A673 (cell line): ENCODE results near the gene DPP10.

Experiments
- EZH2 ChIP-seq: fragments of 200-600 bp; sonication (generic); IDR thresholded peaks from 2 replicates; pipeline ENCODE4 v1.6.1; 2017; ENCODE audit warnings: borderline replicate concordance, low read depth, mild to moderate bottlenecking, mixed read lengths, antibody characterized with exemption, low read length; ENCODE audit not compliant: poor library complexity, severe bottlenecking
- TF ChIP-seq, protein P1 (sequence below): fragments of 300-800, 200-600 bp; sonication (generic); conservative IDR thresholded peaks from 2 replicates; pipeline ENCODE4 v1.5.1; 2017; ENCODE audit warnings: low read depth, mild to moderate bottlenecking, antibody characterized with exemption, low read length, moderate library complexity, mixed read lengths

DNA sequence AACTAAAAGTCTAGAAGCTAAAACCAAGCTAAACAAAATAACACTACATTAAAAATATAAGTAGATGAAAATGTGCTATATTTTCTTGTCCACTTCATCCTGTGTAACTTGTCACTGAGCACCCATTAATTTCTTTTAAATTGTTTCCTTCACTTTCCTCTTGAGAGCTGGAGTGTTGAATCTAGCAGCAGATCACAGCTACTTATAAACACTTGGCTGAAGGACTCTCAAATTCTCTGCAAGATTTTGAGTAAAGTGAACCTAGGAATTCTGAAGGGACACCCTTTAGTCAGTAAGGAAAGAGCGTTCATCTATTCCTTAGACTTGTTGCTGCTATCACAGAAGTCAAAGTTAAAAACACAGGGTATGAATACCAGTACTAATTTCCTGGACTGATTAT, 1163.9 kb downstream of the DPP10 start:
- no peak for TF ChIP-seq EZH2
- TF ChIP-seq, protein P1, sequence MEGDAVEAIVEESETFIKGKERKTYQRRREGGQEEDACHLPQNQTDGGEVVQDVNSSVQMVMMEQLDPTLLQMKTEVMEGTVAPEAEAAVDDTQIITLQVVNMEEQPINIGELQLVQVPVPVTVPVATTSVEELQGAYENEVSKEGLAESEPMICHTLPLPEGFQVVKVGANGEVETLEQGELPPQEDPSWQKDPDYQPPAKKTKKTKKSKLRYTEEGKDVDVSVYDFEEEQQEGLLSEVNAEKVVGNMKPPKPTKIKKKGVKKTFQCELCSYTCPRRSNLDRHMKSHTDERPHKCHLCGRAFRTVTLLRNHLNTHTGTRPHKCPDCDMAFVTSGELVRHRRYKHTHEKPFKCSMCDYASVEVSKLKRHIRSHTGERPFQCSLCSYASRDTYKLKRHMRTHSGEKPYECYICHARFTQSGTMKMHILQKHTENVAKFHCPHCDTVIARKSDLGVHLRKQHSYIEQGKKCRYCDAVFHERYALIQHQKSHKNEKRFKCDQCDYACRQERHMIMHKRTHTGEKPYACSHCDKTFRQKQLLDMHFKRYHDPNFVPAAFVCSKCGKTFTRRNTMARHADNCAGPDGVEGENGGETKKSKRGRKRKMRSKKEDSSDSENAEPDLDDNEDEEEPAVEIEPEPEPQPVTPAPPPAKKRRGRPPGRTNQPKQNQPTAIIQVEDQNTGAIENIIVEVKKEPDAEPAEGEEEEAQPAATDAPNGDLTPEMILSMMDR = no peak
